HS-5 (cell line): ENCODE results near the gene IL10.
"Not testable (repeated sequence)": the region's sequence is repeated elsewhere in the genome, so short reads cannot be mapped to it uniquely, and the experiment has no call there.

Experiments used
- DNase-seq: peaks from one replicate; pipeline ENCODE4 v3.0.0-alpha.2; 2012; ENCODE audit warnings: low read depth

IL10 gene

DNA sequence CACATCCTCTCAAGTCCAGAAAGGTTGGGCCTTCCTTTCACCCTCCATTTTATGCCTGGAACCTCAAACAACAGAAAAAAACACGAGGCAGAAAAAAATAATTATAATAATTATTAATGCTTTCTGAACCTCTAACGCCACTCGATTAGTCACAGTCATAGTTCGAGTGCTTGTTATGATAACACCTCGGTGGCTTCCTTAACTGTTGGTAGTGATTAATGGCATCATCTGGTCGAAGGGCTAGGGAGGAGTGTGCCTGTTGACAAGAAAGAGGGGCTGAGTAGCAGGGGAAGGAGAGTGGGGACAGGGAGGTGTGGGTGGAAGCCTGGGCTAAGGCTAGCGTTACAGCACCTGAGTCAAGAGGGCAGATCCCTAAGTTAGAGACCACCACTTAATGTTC, 21.3 kb upstream of the IL10 start:
- no peak for DNase-seq

- no peak for DNase-seq
Observed at GRCh38 chr1:206792939-206793607, 20.8 kb upstream of the IL10 start.

GRCh38 chr1:206790502-206791250, 18.4 kb upstream of the IL10 start:
- no peak for DNase-seq

DNA sequence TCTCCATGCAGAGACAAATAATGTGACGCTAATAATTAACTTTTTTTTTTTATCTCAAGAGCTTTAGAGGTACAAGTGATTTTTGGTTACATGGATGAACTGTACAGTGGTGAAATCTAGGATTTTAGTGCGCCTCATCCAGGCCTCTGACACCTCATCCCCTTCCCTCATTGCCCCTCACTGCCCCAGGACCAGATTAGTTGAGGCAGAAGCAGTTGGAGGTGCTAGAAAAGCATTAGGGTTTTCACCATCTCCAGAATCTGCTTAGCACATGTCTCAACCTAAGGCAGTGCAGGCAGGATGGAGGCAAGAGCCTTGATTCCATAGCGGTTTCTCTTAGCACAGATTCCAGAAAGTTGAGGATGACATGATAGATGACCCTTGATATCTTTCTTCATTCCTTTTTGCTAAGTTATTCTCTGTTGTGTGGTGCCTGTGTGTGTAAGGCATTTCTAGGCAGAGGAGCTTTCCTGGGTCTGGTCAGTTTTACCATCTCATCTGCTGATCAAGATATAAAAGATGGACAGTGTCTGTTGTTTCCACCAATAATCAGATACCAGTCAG, 16.3 kb upstream of the IL10 start:
- DNase-seq: no peak

DNA sequence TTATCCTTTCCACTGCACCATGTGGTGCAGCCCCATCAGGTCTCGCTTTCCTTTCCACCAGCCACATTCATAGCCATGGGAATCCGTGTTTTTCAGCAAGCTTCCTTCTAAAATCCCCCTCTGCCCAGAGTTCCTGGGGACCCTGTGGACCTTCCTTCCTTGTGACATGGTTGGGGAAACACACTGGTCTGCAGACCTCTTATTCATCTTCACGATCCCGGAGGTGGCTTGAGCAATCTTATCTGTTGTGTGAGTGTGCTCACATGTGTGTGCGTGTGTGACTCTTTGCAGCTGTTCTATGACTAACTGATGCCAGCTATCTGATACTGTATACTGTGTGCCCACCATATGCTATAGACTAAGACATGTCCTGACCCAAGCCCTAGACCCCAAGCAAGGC, 15.6 kb upstream of the IL10 start:
- no peak for DNase-seq

DNA sequence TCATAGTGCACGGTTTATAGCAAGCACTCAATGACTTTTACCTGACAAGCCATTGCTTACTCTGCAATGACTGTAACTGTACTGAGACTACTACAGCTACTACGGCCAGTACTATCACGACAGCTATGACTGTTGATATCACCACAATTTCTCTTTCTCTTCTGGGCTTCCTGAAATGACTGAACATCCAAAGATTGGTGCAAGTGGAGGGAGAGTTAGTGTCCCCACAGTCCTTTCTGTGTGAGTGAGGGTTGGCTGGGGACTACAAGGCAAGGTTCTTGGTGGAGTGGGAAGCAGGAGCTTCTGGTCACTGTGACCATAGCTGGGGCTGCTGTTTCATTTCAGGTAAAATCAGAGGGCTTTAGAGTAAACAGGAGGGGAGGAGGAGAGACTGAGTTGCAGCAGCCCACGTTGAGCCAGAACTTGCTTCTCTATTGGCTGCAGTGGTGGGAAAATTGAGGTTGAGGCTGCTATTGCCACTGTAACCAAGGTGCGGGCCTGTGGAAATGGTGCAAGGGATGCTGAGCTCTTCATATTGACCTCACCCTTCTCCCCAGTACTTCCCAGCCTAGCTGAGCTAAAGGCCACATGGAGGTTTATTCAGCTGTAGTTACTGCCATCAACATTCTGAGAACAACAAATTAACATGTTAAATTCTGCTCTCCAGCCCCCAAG, 14.1 kb upstream of the IL10 start:
- DNase-seq: no peak

GRCh38 chr1:206785182-206785765, 13.0 kb upstream of the IL10 start:
- DNase-seq: no peak

DNA sequence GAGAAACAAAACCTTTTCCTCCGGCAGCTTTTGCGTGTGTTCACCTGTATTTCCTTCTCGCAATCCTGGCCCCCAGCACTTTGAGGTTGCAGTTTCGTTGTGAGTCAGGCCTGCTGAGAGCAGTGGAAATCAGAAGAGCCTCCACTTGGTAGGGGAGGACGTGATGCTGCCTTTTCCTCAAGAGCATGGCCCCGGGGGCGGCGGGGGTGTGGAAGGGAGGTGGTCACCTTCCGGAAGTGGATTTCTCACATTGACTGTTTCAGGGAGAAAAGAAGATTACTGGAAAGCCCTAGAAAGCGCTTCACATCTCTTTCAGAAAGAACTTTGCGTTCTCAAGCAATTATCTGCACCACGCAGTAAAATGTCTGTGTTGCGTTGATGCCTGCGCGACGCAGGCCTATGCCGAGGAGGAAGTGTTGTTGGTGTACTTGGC, 12.2 kb upstream of the IL10 start:
- no peak for DNase-seq

- DNase-seq: no peak
Observed at GRCh38 chr1:206783506-206783905, 11.2 kb upstream of the IL10 start.

GRCh38 chr1:206782448-206782847, 10.2 kb upstream of the IL10 start:
- no peak for DNase-seq

DNA sequence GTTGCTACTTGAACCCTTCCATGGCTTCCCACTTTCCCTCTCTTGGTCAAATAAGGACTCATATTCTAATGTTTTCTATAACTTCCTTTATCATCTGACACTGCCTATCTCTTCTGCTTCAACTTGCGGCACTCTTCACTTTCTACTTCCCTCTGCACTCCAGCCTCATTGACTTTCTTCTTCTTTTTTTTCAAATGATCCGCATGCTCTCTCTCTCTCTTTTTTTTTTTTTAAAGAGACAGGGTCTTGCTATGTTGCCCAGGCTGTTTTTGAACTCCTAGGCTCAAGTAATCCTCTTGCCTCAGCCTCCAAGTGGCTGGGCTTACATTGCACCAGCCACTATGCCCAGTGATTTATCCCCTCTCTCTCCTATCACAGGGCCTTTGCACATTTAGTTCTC, 7.3 kb upstream of the IL10 start:
- no peak for DNase-seq

DNA sequence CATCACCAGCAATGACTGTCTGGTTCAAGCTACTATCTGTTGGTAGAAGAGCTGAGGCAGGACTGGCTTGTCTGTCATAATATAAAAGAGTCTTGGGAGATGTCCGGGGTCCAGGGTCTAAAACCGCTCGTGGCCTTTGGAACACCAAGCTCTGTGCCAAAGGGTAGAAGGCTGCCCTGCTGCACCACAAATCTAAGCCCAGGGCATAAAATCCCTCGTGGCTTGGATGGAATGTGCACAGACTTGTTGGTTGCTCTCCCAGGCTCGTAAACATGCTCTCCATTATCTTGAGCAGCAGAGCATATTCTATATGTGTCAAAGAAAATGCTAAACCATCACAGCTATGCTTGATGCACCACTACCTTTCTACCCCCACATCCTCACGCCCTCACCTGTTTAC, 6.6 kb upstream of the IL10 start:
- not testable (repeated sequence) for DNase-seq

DNA sequence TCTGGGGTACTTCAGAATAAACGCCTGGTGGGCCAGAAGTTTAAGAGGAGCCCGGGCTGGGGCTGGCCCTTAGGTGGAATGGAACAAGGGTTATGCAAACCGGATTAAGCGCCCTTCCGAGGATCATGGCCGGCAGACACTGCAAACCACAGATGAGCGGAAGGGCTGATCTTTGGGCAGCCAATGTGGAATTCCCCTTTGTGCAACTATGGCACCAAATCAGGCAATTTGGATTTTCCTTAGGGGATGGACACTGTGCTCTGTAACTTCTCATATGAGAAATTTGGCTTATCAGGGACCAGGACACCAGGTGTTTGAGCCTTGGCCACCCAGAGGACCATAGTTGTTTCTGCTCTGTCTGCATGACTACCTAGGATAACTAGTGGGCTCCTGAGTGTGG, 5.7 kb upstream of the IL10 start:
- DNase-seq: no peak

GRCh38 chr1:206776229-206776628, 3.9 kb upstream of the IL10 start:
- no peak for DNase-seq

GRCh38 chr1:206774093-206774492, 1.8 kb upstream of the IL10 start:
- DNase-seq: no peak

DNA sequence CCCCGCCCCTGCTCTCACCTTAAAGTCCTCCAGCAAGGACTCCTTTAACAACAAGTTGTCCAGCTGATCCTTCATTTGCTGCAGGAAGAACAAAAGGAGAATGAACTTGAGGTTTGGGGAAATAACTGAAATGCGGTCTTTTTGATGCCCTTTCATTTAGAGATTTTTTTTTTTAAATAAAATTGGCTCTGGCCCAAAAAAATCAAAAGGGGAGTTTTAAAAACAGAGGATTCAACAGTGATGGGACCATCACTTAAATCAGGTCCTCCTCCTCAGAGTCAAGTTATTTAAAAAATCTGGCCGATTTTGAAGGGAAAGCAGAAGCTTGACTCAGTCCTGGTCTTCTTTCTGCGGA, 979 bp downstream of the IL10 start:
- DNase-seq: no peak

- DNase-seq: no peak
Observed at GRCh38 chr1:206770531-206771337, 1.6 kb downstream of the IL10 start, which contains the start of gene IL19. Gene IL19, plus strand, starts transcription at chr1:206770773. Its CDS starts 65,890 bp downstream, at chr1:206836663.

GRCh38 chr1:206769304-206769731, 3.0 kb downstream of the IL10 start:
- DNase-seq: no peak

GRCh38 chr1:206768472-206769303, 3.6 kb downstream of the IL10 start:
- no peak for DNase-seq

DNA sequence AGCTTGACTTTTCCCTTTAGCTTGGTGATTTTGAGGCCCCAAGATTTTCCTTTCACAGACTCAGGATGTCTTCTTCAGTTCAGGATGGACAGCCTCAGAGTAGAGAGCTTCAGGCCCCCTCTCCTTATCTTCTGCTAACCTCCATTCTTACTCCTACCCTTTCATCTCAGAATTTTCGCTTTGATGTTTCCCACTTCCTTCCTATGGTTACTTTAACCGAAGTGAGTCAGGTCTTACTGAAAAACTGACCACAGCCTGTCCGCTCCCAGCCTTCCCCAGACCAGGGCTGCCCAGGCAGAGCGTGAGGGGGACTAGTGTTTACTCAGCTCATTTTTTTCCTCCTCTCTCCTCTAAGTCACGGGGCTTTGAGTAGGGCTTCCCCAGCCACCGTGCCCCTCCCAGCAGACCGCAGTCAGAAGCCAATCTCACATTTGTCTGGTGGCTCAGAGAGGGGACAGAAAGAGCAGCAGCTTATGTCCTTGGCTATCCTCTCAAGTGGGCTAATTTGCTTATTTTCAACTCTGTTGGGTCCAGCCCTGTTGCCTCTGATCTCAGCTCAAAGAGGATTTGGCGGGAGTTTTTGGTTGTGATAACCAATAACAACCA, 5.9 kb downstream of the IL10 start:
- peak; percentile 42 for DNase-seq
